KMS-11 (cell line): Measurements from ENCODE around the gene PTGFRN.

ENCODE experiments used
- H2AFZ ChIP-seq: fragments of 200-600 bp; sonication (generic); 2 replicates; pipeline ENCODE4 v1.6.1; 2016; ENCODE audit warnings: antibody characterized with exemption, mixed run types, low read depth
- H3K27ac ChIP-seq: fragments of 200-600 bp; sonication (generic); 2 replicates; pipeline ENCODE4 v1.6.1; 2016; ENCODE audit warnings: mild to moderate bottlenecking, mixed run types
- H3K27me3 ChIP-seq: fragments of 200-600 bp; sonication (generic); 2 replicates; pipeline ENCODE4 v1.6.1; 2017; ENCODE audit warnings: mild to moderate bottlenecking, low read depth, mixed run types, moderate library complexity; ENCODE audit not compliant: insufficient read depth
- H3K36me3 ChIP-seq: fragments of 200-600 bp; sonication (generic); 2 replicates; pipeline ENCODE4 v1.6.1; 2017; ENCODE audit warnings: mild to moderate bottlenecking, mixed run types; ENCODE audit not compliant: insufficient read depth
- H3K4me1 ChIP-seq: fragments of 200-600 bp; sonication (generic); 2 replicates; pipeline ENCODE4 v1.6.1; 2016; ENCODE audit warnings: mild to moderate bottlenecking, low read depth, mixed run types; ENCODE audit not compliant: poor library complexity, severe bottlenecking
- H3K4me2 ChIP-seq: fragments of 200-600 bp; sonication (generic); 2 replicates; pipeline ENCODE4 v1.7.0; 2016; ENCODE audit warnings: mild to moderate bottlenecking, mixed run types
- H3K4me3 ChIP-seq: fragments of 200-600 bp; sonication (generic); IDR thresholded peaks from 2 replicates; pipeline ENCODE4 v1.6.1; 2017; ENCODE audit warnings: low read depth, low read length, mixed read lengths; ENCODE audit not compliant: insufficient read depth
- H3K79me2 ChIP-seq: fragments of 200-600 bp; sonication (generic); 2 replicates; pipeline ENCODE4 v1.6.1; 2016; ENCODE audit warnings: low read depth, mixed run types; ENCODE audit not compliant: insufficient read depth
- H3K9ac ChIP-seq: fragments of 200-600 bp; sonication (generic); 2 replicates; pipeline ENCODE4 v1.6.1; 2016; ENCODE audit warnings: mild to moderate bottlenecking, mixed run types
- H4K20me1 ChIP-seq: fragments of 200-600 bp; sonication (generic); 2 replicates; pipeline ENCODE4 v1.6.1; 2016; ENCODE audit warnings: mild to moderate bottlenecking, mixed run types; ENCODE audit not compliant: insufficient read depth
- TF ChIP-seq, protein P1 (sequence below): fragments of 200-600 bp; sonication (generic); conservative IDR thresholded peaks from 2 replicates; pipeline ENCODE4 v1.6.1; 2017; ENCODE audit warnings: low read depth, mild to moderate bottlenecking, antibody characterized with exemption, low read length, moderate library complexity, mixed read lengths

Gene PTGFRN

DNA sequence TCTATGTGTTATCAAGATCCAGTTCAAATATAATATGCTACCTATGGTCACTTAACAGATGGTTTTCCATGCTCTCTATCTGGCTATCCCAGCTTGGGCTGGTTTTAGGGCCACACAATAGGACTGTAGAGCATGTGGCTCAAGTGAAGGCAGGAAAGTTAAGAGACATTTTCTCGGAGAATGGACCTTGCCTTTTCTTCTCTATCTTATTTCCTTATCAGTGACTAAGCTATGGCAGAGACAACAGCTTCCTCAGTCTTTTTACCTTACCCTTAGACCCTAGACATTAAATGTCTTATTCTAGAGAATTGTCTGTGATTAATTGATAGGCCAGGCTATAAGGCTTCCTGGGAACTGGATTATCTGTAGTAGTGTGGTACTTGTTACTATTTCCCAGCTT is 120.0 kb downstream of the PTGFRN start:
- H3K79me2 ChIP-seq = no peaks in the 10 kb centered on the region
- H3K27ac ChIP-seq = no peak overlapping the region
- H4K20me1 ChIP-seq = no peaks in the 10 kb centered on the region
- H3K4me3 ChIP-seq = no peak overlapping the region
- no peaks in the 10 kb centered on the region for H3K36me3 ChIP-seq
- no peak overlapping the region for H2AFZ ChIP-seq
- no peak overlapping the region for H3K4me2 ChIP-seq
- TF ChIP-seq, protein P1, sequence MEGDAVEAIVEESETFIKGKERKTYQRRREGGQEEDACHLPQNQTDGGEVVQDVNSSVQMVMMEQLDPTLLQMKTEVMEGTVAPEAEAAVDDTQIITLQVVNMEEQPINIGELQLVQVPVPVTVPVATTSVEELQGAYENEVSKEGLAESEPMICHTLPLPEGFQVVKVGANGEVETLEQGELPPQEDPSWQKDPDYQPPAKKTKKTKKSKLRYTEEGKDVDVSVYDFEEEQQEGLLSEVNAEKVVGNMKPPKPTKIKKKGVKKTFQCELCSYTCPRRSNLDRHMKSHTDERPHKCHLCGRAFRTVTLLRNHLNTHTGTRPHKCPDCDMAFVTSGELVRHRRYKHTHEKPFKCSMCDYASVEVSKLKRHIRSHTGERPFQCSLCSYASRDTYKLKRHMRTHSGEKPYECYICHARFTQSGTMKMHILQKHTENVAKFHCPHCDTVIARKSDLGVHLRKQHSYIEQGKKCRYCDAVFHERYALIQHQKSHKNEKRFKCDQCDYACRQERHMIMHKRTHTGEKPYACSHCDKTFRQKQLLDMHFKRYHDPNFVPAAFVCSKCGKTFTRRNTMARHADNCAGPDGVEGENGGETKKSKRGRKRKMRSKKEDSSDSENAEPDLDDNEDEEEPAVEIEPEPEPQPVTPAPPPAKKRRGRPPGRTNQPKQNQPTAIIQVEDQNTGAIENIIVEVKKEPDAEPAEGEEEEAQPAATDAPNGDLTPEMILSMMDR = no peak
- H3K4me1 ChIP-seq = no peaks in the 10 kb centered on the region
- H3K27me3 ChIP-seq = no peaks in the 10 kb centered on the region
- no peak overlapping the region for H3K9ac ChIP-seq

DNA sequence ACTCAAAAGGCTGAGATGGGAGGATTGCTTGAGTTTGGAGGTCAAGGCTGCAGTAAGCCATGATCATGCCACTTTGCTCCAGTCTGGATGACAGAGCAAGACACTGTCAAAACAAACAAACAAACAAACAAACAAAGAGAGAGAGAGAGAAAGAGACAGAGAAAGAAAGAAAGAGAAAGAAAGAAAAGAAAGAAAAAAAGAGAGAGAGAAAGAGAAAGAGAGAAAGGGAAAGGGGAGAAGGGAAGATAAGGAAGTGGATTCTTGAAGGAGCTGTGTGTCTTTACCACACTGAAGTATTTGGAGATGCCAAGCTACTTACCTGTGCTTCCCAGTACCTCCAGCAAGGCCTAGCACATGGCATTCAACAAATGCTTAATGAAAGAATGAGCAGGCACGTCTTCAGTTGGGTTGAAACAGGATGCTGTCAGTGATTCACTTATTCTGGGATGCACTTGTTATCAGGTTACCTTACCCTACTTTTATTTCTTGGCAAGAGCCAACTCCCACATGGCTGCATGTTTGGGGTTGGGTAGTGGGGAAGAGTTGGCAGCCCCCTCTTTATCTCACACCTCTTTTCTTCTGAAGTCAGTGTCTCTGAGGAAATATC is 120.7 kb downstream of the PTGFRN start:
- Histone ChIP-seq H3K79me2 (no peaks in the 10 kb centered on the region), H3K4me1 (no peaks in the 10 kb centered on the region), H4K20me1 (no peaks in the 10 kb centered on the region), H3K36me3 (no peaks in the 10 kb centered on the region), H3K4me3 (no peak overlapping the region), H2AFZ (no peak overlapping the region), H3K27me3 (no peaks in the 10 kb centered on the region), H3K27ac (no peak overlapping the region), H3K4me2 (no peak overlapping the region), H3K9ac (no peak overlapping the region)
- TF ChIP-seq, protein P1 = no peak

DNA sequence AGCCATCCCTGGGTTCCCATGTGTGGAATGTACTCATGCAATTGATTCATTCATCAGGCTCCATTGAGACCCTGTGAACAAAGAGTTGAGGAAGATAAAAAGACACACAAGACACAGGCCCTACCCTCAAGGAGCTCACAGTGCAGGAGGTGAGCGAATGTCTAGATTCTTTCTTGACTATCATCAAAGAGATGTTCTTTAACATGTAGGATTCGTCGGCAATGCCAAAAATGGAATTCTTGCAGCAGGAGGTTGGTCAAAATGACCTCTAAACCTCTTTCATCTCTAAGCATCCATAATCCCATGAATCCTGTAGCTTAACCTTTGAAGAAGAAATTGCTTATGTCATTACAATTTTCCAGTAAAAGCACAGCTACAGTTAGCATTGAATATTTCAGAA is 122.5 kb downstream of the PTGFRN start:
- H3K4me2 ChIP-seq = no peak overlapping the region
- no peaks in the 10 kb centered on the region for H4K20me1 ChIP-seq
- no peak overlapping the region for H3K4me3 ChIP-seq
- no peaks in the 10 kb centered on the region for H3K79me2 ChIP-seq
- no peaks in the 10 kb centered on the region for H3K4me1 ChIP-seq
- H3K9ac ChIP-seq = no peak overlapping the region
- no peaks in the 10 kb centered on the region for H3K36me3 ChIP-seq
- no peaks in the 10 kb centered on the region for H3K27me3 ChIP-seq
- H3K27ac ChIP-seq = no peak overlapping the region
- TF ChIP-seq, protein P1 = no peak
- H2AFZ ChIP-seq = no peak overlapping the region

DNA sequence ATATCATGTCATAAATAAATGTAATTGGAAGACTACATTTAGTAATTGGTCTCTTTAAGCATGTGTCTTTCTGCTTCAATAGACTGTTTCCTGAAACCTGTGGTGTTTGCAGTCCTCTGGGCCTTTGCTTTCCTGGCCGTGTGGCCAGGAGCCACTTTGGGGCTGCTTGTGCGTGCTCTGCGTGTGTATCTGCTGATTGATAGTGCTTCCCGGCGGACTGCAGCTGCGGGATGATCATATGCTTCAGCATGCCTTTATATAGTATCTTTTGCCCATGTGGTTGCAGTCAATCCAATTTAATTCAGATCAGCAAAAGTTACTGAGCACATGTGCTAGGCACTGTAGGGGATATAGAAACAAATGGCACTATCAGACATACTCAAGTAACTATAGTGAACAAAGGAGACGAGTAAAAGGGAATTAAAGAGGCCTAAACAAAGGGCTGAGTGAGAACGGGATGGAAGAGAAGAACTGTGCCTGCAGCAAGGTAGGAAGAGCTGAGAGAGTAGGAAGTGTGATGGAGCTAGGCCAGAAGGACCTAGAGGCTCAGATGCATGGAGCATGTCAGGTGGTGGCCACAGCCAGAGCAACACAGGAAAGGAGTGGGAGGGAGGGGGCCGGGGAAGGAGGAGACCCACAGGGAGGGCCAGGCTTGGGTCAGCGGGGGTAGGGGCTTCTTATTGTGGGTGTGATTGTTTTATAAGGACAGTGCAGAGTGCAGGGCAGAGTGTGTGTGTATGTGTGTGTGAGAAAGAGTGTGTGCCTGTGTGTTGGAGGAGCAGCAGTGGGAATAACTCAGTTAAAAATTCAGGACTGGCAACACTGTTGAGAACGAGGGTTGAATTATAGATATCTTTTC is 123.2 kb downstream of the PTGFRN start:
- Histone ChIP-seq H3K4me1 (no peaks in the 10 kb centered on the region), H2AFZ (no peak overlapping the region), H3K4me3 (no peak overlapping the region), H3K9ac (no peak overlapping the region), H3K4me2 (no peak overlapping the region), H3K27me3 (no peaks in the 10 kb centered on the region), H3K79me2 (no peaks in the 10 kb centered on the region), H3K36me3 (no peaks in the 10 kb centered on the region), H3K27ac (no peak overlapping the region), H4K20me1 (no peaks in the 10 kb centered on the region)
- TF ChIP-seq, protein P1 = no peak
